Neural cell (in vitro differentiated cells): ENCODE measurements around the gene MSI2. TPM values are rescaled to one million over a fixed set of nuclear protein-coding genes. Genes with fewer than 3 reads are reported as not detected.

Experiments used
- H2AFZ ChIP-seq: fragments of 200-600, 300-800 bp; sonication (generic), shearing (Covaris generic); 2 replicates; pipeline ENCODE4 v1.6.0; 2014; ENCODE audit warnings: low read depth, mild to moderate bottlenecking, antibody characterized with exemption, low read length, moderate library complexity
- H3F3A ChIP-seq: fragments of 200-600 bp; shearing (Covaris generic); 2 replicates; pipeline ENCODE4 v1.6.1; 2016; ENCODE audit warnings: mild to moderate bottlenecking, moderate library complexity, mixed read lengths, antibody characterized with exemption, low read length; ENCODE audit not compliant: insufficient read depth, poor library complexity, severe bottlenecking
- H3K27ac ChIP-seq: fragments of 200-600, 300-800 bp; sonication (generic), shearing (Covaris generic); 2 replicates; pipeline ENCODE4 v1.5.1; 2014; ENCODE audit warnings: mild to moderate bottlenecking, low read length, moderate library complexity
- H3K27me3 ChIP-seq: fragments of 300-800, 200-600 bp; sonication (generic), shearing (Covaris generic); 2 replicates; pipeline ENCODE4 v1.6.0; 2014; ENCODE audit warnings: mild to moderate bottlenecking, low read depth, low read length, moderate library complexity; ENCODE audit not compliant: insufficient read depth
- H3K36me3 ChIP-seq: fragments of 300-800, 200-600 bp; sonication (generic), shearing (Covaris generic); 2 replicates; pipeline ENCODE4 v1.5.1; 2014; ENCODE audit warnings: mild to moderate bottlenecking, antibody characterized with exemption, low read length, moderate library complexity; ENCODE audit not compliant: insufficient read depth
- H3K4me2 ChIP-seq: fragments of 300-800, 200-600 bp; sonication (generic), shearing (Covaris generic); 2 replicates; pipeline ENCODE4 v1.6.0; 2014; ENCODE audit warnings: mild to moderate bottlenecking, low read length
- H3K4me3 ChIP-seq: fragments of 300-800, 200-600 bp; sonication (generic), shearing (Covaris generic); 2 replicates; pipeline ENCODE4 v1.5.1; 2014; ENCODE audit warnings: mild to moderate bottlenecking, low read length, moderate library complexity
- H3K79me2 ChIP-seq: fragments of 200-600 bp; shearing (Covaris generic); replicated peaks from 2 replicates; pipeline ENCODE4 v1.6.0; 2014; ENCODE audit warnings: mild to moderate bottlenecking, low read length, moderate library complexity; ENCODE audit not compliant: insufficient read depth
- H3K9ac ChIP-seq: fragments of 300-800, 200-600 bp; sonication (generic), shearing (Covaris generic); 2 replicates; pipeline ENCODE4 v1.6.1; 2016; ENCODE audit warnings: mild to moderate bottlenecking, low read length, mixed read lengths
- H3K9me2 ChIP-seq: fragments of 200-600 bp; shearing (Covaris generic); 2 replicates; pipeline ENCODE4 v1.6.1; 2016; ENCODE audit warnings: mild to moderate bottlenecking, low read length, mixed read lengths; ENCODE audit not compliant: insufficient read depth
- H3K9me3 ChIP-seq: fragments of 200-600, 300-800 bp; sonication (generic), shearing (Covaris generic); 2 replicates; pipeline ENCODE4 v1.6.1; 2016; ENCODE audit warnings: mild to moderate bottlenecking, mixed run types, low read length, moderate library complexity, mixed read lengths
- H4K20me1 ChIP-seq: fragments of 200-600 bp; shearing (Covaris generic); 2 replicates; pipeline ENCODE4 v1.6.1; 2016; ENCODE audit warnings: mild to moderate bottlenecking, mixed run types; ENCODE audit not compliant: insufficient read depth
- CTCF ChIP-seq: fragments of 450-650 bp; IDR thresholded peaks from 2 replicates; pipeline ENCODE4 v1.5.1; 2014; ENCODE audit warnings: antibody characterized with exemption, mild to moderate bottlenecking, moderate library complexity; ENCODE audit not compliant: poor library complexity, severe bottlenecking
- EP300 ChIP-seq: fragments of 450-650 bp; conservative IDR thresholded peaks from 2 replicates; pipeline ENCODE4 v1.6.1; 2014; ENCODE audit warnings: antibody characterized with exemption, mild to moderate bottlenecking, moderate library complexity; ENCODE audit not compliant: poor library complexity, severe bottlenecking
- EZH2 ChIP-seq: fragments of 200-600, 300-800 bp; shearing (Covaris generic), sonication (generic); IDR thresholded peaks from 2 replicates; pipeline ENCODE4 v1.6.1; 2014; ENCODE audit warnings: antibody characterized with exemption, low read length, borderline replicate concordance, mild to moderate bottlenecking; ENCODE audit not compliant: insufficient read depth, poor library complexity, severe bottlenecking
- MXI1 ChIP-seq: fragments of 450-650 bp; conservative IDR thresholded peaks from 2 replicates; pipeline ENCODE4 v1.6.1; 2014; ENCODE audit warnings: antibody characterized with exemption, mild to moderate bottlenecking; ENCODE audit not compliant: poor library complexity, severe bottlenecking
- POLR2AphosphoS5 ChIP-seq: IDR thresholded peaks from 2 replicates; pipeline ENCODE4 v1.6.1; 2012
- RAD21 ChIP-seq: fragments of 450-650 bp; conservative IDR thresholded peaks from 2 replicates; pipeline ENCODE4 v1.6.1; 2014; ENCODE audit warnings: antibody characterized with exemption, mild to moderate bottlenecking, moderate library complexity
- REST ChIP-seq: IDR thresholded peaks from 2 replicates; pipeline ENCODE4 v1.6.1; 2012; ENCODE audit warnings: borderline replicate concordance
- SMC3 ChIP-seq: fragments of 450-650 bp; conservative IDR thresholded peaks from 2 replicates; pipeline ENCODE4 v1.6.1; 2014; ENCODE audit warnings: antibody characterized with exemption, mild to moderate bottlenecking, moderate library complexity; ENCODE audit not compliant: poor library complexity
- TAF1 ChIP-seq: IDR thresholded peaks from 2 replicates; pipeline ENCODE4 v1.6.1; 2012; ENCODE audit warnings: low read depth
- polyA plus RNA-seq: library from polyadenylated mRNA; depleted of rRNA; stranded (reverse); fragments of >200 nt; gene quantifications from 2 replicates; pipeline ENCODE4 v1.2.3, GENCODE V29; 2014

MSI2 gene
- polyA plus RNA-seq, 1 donor from 2014 or later = 61.4 TPM

GRCh38 chr17:57691939-57692338 is 435.6 kb downstream of the MSI2 start:
- Histone ChIP-seq H3K79me2 (no peaks in the 10 kb centered on the region), H3K36me3 (no peaks in the 10 kb centered on the region), H3K9me3 (no peaks in the 10 kb centered on the region), H3K9me2 (no peaks in the 10 kb centered on the region), H3F3A (no peaks in the 10 kb centered on the region), H3K4me3 (no peak overlapping the region), H3K4me2 (no peak overlapping the region), H4K20me1 (no peaks in the 10 kb centered on the region), H2AFZ (no peak overlapping the region), H3K9ac (no peak overlapping the region), H3K27ac (no peak overlapping the region), H3K27me3 (no peaks in the 10 kb centered on the region)
- TF ChIP-seq POLR2AphosphoS5 (no peak), TAF1 (no peak), SMC3 (no peak), REST (no peak), CTCF (no peak), MXI1 (no peak), EZH2 (no peak)

DNA sequence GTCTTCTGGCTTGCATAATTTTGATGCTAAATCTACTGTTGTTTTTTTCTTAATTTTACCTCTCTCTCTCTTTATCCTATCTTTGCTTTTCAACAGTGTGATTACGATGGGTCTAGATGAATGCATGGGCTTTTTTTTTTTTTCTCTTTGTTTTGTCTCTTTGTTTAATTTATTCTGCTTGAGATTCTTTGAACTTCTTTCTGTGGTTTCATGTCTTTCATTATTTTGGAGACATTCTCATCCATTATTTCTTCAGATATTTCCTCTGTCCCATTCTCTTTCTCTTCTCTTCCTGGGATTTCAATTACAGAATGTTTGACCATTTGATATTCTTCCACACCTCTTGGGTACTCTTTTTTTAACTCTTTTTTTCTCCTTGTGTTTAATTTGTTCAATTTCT is 436.4 kb downstream of the MSI2 start:
- no peaks in the 10 kb centered on the region for H4K20me1 ChIP-seq
- H3K9ac ChIP-seq = no peak overlapping the region
- no peak overlapping the region for H2AFZ ChIP-seq
- no peak overlapping the region for H3K4me2 ChIP-seq
- H3K79me2 ChIP-seq = no peaks in the 10 kb centered on the region
- no peaks in the 10 kb centered on the region for H3K27me3 ChIP-seq
- H3K9me2 ChIP-seq = no peaks in the 10 kb centered on the region
- H3K4me3 ChIP-seq = no peak overlapping the region
- TF ChIP-seq MXI1 (no peak), EP300 (no peak), TAF1 (no peak), SMC3 (no peak), EZH2 (no peak), POLR2AphosphoS5 (no peak), RAD21 (no peak), CTCF (no peak), REST (no peak)
- no peaks in the 10 kb centered on the region for H3K9me3 ChIP-seq
- no peak overlapping the region for H3K27ac ChIP-seq
- no peaks in the 10 kb centered on the region for H3K36me3 ChIP-seq
- no peaks in the 10 kb centered on the region for H3F3A ChIP-seq
